HG03159 (cell line): ENCODE data around the gene ALKBH5.
"Not testable (repeated sequence)": the region's sequence is repeated elsewhere in the genome, so short reads cannot be mapped to it uniquely, and the experiment has no call there.

ENCODE experiments used
- ATAC-seq: cut with Tn5 transposase; IDR thresholded peaks from one replicate; pipeline ENCODE4 v1.9.1; 2021; ENCODE audit warnings: mild to moderate bottlenecking, moderate library complexity; ENCODE audit not compliant: unreplicated experiment

ALKBH5 gene

GRCh38 chr17:18185391-18185790, 1.8 kb downstream of the ALKBH5 start:
- no peak for ATAC-seq

DNA sequence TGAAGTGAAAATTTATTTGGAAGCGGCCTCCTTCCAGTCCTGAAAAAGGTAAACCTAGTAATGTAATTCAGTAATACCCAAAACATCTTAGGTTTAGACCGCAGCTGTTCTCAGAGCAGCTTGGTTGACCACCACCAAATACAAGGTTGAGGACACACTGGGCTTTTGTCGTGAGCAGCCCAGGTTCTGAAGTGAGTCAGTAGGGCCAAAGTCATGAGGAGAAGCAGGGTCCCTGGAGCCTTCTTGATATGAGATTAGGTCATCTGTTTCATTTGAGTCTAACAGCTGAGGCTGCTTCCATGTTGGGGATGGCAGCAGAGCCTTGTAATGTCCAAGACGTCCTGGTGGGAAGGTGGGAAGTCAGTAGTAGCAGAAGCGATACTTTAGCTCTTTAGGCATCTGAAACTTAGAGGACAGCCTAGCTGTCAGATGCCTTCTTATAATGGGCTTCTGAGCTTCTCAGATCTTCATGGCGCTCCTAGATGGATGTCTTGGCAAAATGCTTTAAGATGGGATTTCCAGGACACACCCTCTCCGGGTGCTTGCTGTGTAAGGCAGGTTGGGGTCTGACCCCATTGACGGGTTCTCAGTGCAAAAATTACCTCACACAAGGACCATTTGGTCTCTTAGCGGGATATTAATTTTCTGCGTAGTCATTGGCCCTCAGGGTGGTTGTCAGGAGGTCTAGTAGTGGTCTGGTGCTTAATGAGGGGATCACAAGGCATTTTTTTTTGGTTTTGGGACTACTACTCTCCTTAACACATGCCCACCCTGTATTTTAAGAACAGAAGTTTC, 2.4 kb downstream of the ALKBH5 start:
- ATAC-seq = no peak

- ATAC-seq = no peak
Measured at GRCh38 chr17:18186627-18186982, 3.0 kb downstream of the ALKBH5 start.

DNA sequence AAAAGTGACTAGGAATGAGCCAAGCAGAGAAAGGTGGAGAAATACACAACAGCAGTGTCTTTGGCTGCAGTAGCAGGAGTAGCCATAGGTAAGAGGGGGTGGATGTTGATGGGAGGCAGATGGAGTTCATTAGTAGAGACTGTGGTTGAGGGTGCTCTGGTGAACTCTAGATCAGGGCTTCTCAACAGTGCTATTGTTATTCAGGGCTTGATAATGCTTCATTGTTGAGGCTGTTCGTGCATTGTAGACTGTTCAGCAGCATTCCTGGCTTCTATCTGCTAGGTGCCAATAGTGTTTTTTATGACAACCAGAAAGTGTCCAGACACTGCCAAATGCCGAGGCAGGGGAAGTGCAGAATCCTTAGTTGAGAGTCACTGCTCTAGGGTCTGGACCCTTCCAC, 3.6 kb downstream of the ALKBH5 start:
- ATAC-seq = no peak

DNA sequence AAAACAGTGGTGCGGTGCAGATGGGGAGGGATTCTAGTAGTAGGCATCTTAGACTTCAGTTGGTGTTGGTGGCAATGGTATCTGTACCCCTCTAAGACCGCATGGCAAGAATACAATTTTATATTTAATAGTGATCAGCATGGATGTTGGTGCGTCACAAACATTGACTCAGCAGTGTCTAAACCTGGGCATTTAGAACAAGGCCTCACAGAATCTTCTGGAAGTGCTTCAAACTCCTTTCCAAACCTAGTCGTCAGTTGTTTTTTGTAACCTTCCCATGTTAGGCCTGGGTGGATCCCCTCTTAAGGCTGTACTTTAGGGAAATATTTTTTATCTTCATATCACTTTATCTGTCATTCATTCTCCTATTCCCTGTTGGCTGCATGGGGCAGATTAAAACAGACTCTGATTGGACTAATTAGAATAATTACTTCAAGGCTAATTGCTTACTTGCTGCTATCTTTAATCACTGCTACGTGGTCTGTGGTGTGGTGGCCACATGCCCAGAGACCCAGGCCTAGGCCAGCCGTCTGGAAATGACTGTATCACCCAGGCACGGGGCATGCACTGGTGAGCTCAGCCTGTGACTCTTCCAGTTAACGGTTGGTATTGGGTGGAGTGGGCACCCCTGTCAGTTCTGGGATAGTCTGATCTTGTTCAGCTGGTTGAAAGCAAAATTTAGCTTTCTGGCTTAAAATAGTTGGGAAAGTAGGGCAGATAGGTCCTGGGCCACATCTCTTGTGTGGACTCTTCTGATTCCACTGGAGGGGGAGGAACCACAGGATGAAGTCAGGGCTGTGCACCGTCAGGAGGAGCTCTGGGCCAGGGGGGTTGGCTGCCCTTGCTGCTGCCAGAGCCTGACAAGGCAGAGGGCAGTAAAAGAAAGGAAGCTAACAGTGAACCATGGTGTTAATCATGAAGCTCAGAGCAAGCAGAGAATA, 4.5 kb downstream of the ALKBH5 start:
- ATAC-seq = no peak

- ATAC-seq = no peak
Measured at GRCh38 chr17:18190628-18191235, 7.1 kb downstream of the ALKBH5 start.

DNA sequence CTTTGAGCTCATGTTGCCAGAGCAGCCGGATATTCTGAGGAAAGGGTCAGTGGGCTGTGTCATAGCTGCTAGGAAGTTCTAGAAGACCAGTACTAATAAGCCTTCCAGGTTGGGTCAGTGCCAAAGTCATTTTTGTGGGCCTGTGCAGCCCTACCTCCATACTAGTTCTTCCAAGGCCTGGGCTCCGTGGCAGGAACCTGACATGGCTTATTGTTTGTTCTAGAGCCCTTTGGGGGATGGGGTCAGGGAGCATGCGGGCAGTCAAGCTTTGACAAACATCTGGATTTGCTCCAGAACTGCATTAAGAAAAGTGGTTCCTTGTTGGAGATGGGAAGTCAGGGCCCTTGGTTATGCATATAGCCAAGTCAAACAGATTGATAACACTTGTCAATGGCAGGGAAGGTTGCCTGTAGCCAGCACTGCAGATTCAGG, 7.6 kb downstream of the ALKBH5 start:
- no peak for ATAC-seq

GRCh38 chr17:18191967-18192366, 8.3 kb downstream of the ALKBH5 start:
- ATAC-seq = no peak

- ATAC-seq = no peak
Measured at GRCh38 chr17:18194394-18194793, 10.8 kb downstream of the ALKBH5 start.

DNA sequence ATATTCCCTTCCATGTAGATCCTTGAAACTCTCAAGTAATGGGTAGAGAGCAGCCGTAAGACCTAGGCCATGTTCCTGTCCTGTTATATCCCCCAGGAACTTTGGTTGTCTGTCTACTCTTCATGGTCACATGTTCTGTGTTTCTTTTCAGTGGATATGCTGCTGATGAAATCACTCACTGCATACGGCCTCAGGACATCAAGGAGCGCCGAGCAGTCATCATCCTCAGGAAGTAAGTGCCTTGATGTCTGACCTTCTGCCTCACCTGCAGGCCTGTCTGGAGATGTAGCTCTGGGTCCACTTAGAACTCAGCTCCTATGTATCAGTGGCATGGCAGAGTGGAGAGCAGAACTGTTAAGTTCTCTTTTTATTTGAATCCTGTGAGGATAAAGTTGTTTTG, 11.2 kb downstream of the ALKBH5 start:
- ATAC-seq = no peak

DNA sequence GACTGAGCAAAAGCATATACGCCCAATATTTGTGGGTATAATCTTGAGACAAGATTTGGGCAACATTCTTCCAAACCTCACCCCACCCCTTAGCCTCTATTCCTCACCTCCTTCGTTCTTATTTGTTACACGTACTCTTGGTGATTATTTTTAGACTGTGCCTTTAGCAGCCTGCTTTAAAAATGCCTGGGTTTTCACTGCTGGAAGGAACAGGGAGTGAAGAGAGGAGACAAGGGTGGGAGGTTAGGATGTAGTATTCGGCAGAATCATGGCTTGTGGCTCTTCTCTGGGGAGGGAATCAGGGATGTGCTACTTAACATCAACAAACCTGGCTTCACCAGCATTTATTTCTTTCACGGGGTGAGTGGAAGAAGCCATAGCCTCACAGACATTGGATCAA, 11.6 kb downstream of the ALKBH5 start:
- no peak for ATAC-seq

GRCh38 chr17:18197535-18198194, 14.0 kb downstream of the ALKBH5 start:
- no peak for ATAC-seq

DNA sequence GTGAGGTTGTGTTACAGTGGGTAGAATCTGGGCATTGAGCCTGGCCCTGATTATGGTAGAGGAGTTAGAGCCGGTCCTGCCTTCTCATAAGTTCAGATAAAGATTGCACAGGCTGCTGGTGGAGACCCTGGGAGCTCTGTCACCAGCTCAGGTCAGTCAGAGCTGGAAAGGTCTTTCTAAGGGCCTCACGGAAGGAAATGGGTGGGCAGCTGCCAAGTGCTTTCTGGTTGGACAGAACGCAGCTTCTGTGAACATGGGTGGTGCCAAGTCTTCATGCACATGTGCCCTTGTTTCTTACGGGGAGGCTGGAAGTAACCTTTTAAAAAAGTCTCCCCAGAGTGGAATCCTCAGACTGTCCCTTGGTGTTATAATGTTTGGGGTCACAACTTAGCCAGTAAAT, 14.9 kb downstream of the ALKBH5 start:
- no peak for ATAC-seq

DNA sequence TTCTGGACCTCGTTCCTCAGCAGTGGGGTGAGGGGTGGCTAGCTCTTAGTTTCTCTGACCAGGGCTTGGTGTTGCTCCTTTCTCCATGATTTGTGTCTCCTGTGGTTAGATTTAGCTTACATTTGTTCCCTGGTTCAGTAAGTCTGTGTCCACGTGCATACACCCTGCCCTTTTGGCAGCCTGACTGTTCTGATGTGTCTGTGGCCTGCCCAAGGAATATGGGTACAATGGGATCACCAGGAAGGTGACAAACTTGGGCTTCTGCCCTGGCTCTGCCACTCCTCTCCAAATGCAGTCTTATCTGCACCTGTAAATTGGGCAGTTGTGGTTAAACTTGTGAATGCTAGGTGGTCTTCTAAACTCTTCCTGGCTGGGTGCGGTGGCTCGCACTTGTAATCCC, 17.5 kb downstream of the ALKBH5 start:
- ATAC-seq = no peak

DNA sequence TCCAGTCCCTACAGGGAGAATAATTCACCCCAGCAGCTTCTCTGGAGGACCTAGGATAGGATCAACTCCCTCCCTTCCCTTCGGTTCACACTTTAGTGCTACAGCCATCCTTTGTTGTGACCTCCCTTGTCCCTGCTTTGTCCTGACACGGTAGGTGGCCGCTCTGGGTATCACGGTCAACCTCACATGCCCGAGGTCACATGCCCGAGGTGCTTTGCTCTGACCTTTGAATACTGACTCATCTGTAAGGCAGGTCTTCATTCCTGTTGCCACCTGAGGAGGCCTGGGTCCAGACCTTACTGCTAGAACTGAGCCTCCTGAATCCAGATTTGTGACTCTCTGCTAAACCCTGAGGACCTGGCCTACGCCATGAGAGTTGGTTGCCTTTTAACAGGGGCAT, 19.7 kb downstream of the ALKBH5 start:
- ATAC-seq = no peak

GRCh38 chr17:18205861-18206260, 22.2 kb downstream of the ALKBH5 start:
- ATAC-seq = no peak

DNA sequence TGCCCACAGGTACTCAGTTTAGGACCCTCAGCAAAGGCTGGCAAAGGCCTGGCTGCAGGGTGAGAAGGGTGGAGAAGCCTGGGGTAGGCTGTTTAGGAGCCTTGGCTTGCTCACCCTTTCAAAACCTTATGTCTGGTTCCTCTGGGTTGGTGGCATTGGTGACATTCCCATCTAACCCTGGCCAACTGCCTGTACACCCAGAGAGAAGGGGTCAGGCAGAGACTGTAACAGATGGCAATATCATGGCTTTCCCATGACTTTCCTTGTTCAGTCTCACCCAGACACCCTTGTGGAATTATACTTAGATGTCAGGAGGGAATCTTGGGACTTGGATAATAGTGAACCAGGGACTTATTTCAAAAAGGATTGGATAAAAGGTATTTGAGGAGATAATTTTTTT, 23.3 kb downstream of the ALKBH5 start:
- no peak for ATAC-seq

DNA sequence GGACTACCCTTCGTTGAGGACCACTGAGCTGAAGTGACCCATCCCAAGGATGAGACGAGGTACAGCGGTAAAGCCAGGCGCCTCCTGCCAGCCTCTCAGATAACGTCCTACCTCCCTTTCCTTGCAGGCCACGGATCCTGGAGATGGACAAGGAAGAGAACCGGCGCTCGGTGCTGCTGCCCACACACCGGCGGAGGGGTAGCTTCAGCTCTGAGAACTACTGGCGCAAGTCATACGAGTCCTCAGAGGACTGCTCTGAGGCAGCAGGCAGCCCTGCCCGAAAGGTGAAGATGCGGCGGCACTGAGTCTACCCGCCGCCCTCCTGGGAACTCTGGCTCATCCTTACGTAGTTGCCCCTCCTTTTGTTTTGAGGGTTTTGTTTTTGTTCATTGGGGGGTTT, 24.5 kb downstream of the ALKBH5 start:
- ATAC-seq = no peak

- ATAC-seq = no peak
Measured at GRCh38 chr17:18213666-18214270, 30.1 kb downstream of the ALKBH5 start.

- ATAC-seq = not testable (repeated sequence)
Measured at GRCh38 chr17:18216906-18217305, 33.3 kb downstream of the ALKBH5 start.
